CD4-positive, alpha-beta T cell (primary cell): ENCODE results near the gene SORL1-AS1.

Experiments
- ATAC-seq: fragments of 200-7000 bp; cut with Tn5 transposase; one replicate; pipeline ENCODE4 v1.10.0; 2022; ENCODE audit warnings: mild to moderate bottlenecking; ENCODE audit not compliant: poor library complexity
- CTCF ChIA-PET: fragments of 350-600 bp; sonication (Branson Sonifier 250); formaldehyde crosslinking; loops from one replicate; lab custom pipeline; 2021; ENCODE audit warnings: antibody characterized with exemption, inconsistent platforms; lab: Charles Lee
- POLR2A ChIA-PET: fragments of 350-600 bp; sonication (Branson Sonifier 250); formaldehyde crosslinking; loops from one replicate; lab custom pipeline; 2021; ENCODE audit warnings: antibody characterized with exemption, inconsistent platforms; lab: Charles Lee
- DNase-seq, 14 experiments: peaks; one replicate each; pipeline ENCODE4 v3.0.0-alpha.2; 2013 to 2020; ENCODE audit warnings: mixed read lengths in 2 of 14
- H3K27ac ChIP-seq, 2 donors: one replicate each; pipeline versions ENCODE4 v1.5.1 to v1.7.0; 2013; ENCODE audit warnings: low read length in 2 of 2, low read depth in 1 of 2, mild to moderate bottlenecking in 1 of 2
- H3K27me3 ChIP-seq, 2 experiments: 1 replicate in 1 of 2; 2 replicates in 1 of 2; pipeline versions ENCODE4 v1.6.1 to v1.7.0; 2013; ENCODE audit warnings: low read length in 2 of 2, control low read depth in 1 of 2, mild to moderate bottlenecking in 1 of 2, moderate library complexity in 1 of 2; ENCODE audit not compliant: insufficient read depth in 2 of 2, control insufficient read depth in 1 of 2
- H3K36me3 ChIP-seq: one replicate; pipeline ENCODE4 v1.6.1; 2013; ENCODE audit warnings: low read length, control low read depth; ENCODE audit not compliant: insufficient read depth
- H3K4me1 ChIP-seq: one replicate; pipeline ENCODE4 v1.6.1; 2013; ENCODE audit warnings: low read length, control low read depth; ENCODE audit not compliant: insufficient read depth
- H3K4me3 ChIP-seq: one replicate; pipeline ENCODE4 v1.5.1; 2013; ENCODE audit warnings: mild to moderate bottlenecking, low read length, moderate library complexity
- H3K9me3 ChIP-seq, 2 experiments: 1 replicate in 1 of 2; 2 replicates in 1 of 2; pipeline versions ENCODE4 v1.6.1 to v1.7.0; 2013; ENCODE audit warnings: low read length in 2 of 2, mild to moderate bottlenecking in 2 of 2, control low read depth in 1 of 2, moderate library complexity in 1 of 2; ENCODE audit not compliant: control insufficient read depth in 1 of 2, insufficient read depth in 1 of 2
- H3K27ac Mint-ChIP-seq: one replicate; pipeline ENCODE4 v1.8.0; 2020; ENCODE audit warnings: mixed read lengths
- H3K27me3 Mint-ChIP-seq: one replicate; pipeline ENCODE4 v1.8.0; 2021; ENCODE audit warnings: mixed read lengths
- H3K36me3 Mint-ChIP-seq: one replicate; pipeline ENCODE4 v1.8.0; 2021; ENCODE audit warnings: low read depth, mixed read lengths
- H3K4me1 Mint-ChIP-seq: one replicate; pipeline ENCODE4 v1.8.0; 2021; ENCODE audit warnings: low read depth, mixed read lengths
- H3K4me3 Mint-ChIP-seq: one replicate; pipeline ENCODE4 v1.8.0; 2020; ENCODE audit warnings: mild to moderate bottlenecking, mixed read lengths
- H3K9me3 Mint-ChIP-seq: one replicate; pipeline ENCODE4 v1.8.0; 2020; ENCODE audit warnings: mixed read lengths
- intact Hi-C, 2 experiments: fragments of 100-400 bp; cut with DNase I in 1 of 2; cut with micrococcal nuclease in 1 of 2; formaldehyde crosslinking; loops; one replicate each; pipeline versions ENCODE4 v1.15.1 to v1.9.0; 2023 to 2025; cut with DNase I, micrococcal nuclease
- TF ChIP-seq, protein P1 (sequence below): fragments of 200-600 bp; IDR thresholded peaks from one replicate; pipeline ENCODE4 v1.8.0; 2022; ENCODE audit warnings: antibody characterized with exemption, mild to moderate bottlenecking

Gene SORL1-AS1

DNA sequence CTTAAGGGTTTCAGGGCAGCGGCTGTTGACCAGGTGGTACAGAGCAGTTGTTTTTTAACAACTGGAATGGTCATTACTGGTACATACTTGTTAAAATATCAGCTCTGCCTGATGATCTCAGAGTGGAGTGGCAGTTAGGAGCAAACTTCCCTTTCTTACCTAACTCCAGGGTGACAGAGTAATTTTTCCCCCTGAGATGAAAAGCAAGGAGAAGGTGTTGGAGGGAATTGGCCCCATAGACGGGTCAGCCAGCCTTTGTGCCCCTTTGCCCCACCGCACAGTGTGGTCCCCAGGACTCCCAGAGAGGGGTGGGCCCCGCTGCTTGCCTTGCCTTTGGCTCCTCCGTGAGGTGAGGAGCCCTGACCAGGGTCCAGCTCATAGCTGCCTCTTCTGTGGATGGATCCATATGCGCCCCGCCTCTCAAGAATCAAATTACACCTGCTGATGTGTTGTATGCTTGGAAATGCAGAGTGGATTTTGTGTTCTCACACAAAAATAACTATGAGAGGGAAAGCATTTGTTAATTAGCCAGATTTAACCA lies 27.0 kb upstream of the SORL1-AS1 start:
- Histone ChIP-seq H3K4me3 (no peak overlapping the region), H3K36me3 (peaks cover 60% of the 10 kb centered on the region), H3K27ac (no peak overlapping the region), H3K9me3 (no peaks in the 10 kb centered on the region), H3K27me3 (no peaks in the 10 kb centered on the region), H3K4me1 (peaks cover 77% of the 10 kb centered on the region)
- peak overlapping the region; percentile 43 for H3K27ac Mint-ChIP-seq
- no peaks in the 10 kb centered on the region for H3K9me3 Mint-ChIP-seq
- no peaks in the 10 kb centered on the region for H3K27me3 Mint-ChIP-seq
- peaks cover 78% of the 10 kb centered on the region for H3K4me1 Mint-ChIP-seq
- intact Hi-C loops: no loop called here
- ChIA-PET POLR2A (interaction anchor here (0.7 to 2.2 kb wide), 3 partner anchors 12 to 30 kb away, joined by 3 to 20 read pairs (median 11); partner anchors contain the start of gene SORL1-AS1), CTCF (no interaction called here)
- ATAC-seq (no peak), DNase-seq (no peak)
- TF ChIP-seq, protein P1, sequence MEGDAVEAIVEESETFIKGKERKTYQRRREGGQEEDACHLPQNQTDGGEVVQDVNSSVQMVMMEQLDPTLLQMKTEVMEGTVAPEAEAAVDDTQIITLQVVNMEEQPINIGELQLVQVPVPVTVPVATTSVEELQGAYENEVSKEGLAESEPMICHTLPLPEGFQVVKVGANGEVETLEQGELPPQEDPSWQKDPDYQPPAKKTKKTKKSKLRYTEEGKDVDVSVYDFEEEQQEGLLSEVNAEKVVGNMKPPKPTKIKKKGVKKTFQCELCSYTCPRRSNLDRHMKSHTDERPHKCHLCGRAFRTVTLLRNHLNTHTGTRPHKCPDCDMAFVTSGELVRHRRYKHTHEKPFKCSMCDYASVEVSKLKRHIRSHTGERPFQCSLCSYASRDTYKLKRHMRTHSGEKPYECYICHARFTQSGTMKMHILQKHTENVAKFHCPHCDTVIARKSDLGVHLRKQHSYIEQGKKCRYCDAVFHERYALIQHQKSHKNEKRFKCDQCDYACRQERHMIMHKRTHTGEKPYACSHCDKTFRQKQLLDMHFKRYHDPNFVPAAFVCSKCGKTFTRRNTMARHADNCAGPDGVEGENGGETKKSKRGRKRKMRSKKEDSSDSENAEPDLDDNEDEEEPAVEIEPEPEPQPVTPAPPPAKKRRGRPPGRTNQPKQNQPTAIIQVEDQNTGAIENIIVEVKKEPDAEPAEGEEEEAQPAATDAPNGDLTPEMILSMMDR: no peak
- no peak overlapping the region for H3K4me3 Mint-ChIP-seq
- peaks cover 78% of the 10 kb centered on the region for H3K36me3 Mint-ChIP-seq

DNA sequence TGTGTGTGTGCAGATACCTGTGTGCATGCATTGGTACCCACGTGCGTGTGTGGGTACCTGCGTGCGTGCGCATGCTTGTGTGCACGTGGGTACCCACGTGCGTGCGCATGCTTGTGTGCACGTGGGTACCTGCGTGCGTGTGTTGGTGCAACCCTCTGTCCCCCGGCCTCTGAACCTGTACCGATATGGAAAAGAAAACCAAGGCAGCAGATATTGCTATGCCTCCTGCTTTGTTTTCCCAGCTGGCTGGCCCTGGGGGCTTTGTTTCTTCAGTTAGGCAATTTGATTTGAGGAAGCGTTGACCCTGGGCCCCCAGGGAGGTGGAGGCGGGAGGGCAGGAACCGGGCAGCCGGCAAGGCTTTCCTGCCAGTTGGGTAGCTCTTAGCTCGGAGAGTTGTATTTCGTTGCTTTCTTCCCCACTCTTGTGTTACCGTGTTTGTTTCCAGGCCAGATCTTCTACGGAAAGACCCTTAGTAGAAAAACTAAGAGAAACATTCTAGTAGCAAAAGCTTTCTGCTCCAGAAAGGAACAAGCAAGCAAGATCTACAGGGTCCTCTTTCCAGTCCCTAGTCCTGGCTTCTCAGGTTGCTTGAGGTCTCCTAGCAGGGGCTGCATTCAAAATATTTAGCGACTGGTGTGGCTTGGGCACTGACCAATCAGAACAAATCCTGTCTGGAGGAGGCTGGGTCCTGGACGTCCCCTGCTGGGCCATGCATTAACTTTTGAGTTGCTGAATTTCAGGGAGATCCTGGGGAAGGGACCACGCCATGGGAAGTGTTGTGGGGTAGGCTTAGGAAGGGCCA lies 26.3 kb upstream of the SORL1-AS1 start:
- H3K27ac ChIP-seq: no peak overlapping the region
- Mint-ChIP-seq H3K9me3 (no peaks in the 10 kb centered on the region), H3K27ac (peak overlapping the region; percentile 43), H3K4me3 (no peak overlapping the region), H3K27me3 (no peaks in the 10 kb centered on the region), H3K4me1 (peaks cover 79% of the 10 kb centered on the region), H3K36me3 (peaks cover 77% of the 10 kb centered on the region)
- DNase-seq (no peak), ATAC-seq (no peak)
- peaks cover 77% of the 10 kb centered on the region for H3K4me1 ChIP-seq
- intact Hi-C loops: no loop called here
- CTCF ChIA-PET: no interaction called here
- H3K9me3 ChIP-seq: no peaks in the 10 kb centered on the region
- POLR2A ChIA-PET: no interaction called here
- no peaks in the 10 kb centered on the region for H3K27me3 ChIP-seq
- TF ChIP-seq, protein P1: no peak
- H3K36me3 ChIP-seq: peaks cover 60% of the 10 kb centered on the region
- H3K4me3 ChIP-seq: no peak overlapping the region

DNA sequence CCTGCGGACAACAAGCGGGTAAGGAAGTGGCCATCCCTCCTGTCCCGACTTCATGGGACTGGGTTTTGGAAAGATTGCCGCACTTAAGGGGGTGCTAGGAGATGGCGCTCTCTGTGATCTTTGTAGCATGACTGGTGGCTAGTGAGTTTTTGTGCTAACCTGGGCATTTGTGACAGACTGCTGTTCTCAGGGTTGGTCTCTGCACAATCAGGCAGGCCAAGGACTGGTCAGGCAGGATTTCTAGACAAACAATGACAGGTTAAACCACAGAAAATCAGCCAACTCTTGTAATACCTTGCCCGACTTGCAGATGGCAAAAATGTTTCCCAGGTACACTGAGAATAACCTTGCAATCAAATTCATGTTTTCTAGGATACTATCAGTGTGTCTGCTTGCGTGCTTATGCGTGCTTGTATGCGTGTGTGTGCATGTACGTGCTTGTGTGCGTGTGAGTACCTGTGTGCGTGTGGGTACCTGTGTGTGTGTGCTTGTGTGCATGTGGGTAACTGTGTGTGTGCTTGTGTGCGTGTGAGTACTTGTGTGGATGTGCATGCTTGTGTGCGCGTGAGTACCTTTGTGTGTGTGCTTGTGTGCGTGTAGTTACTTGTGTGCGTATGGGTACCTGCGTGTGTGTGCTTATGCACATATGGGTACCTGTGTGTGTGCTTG lies 25.6 kb upstream of the SORL1-AS1 start:
- Mint-ChIP-seq H3K4me3 (no peak overlapping the region), H3K9me3 (no peaks in the 10 kb centered on the region), H3K4me1 (peaks cover 73% of the 10 kb centered on the region), H3K27me3 (no peaks in the 10 kb centered on the region), H3K27ac (no peak overlapping the region), H3K36me3 (peaks cover 77% of the 10 kb centered on the region)
- H3K27ac ChIP-seq: no peak overlapping the region
- no peaks in the 10 kb centered on the region for H3K9me3 ChIP-seq
- no peak overlapping the region for H3K4me3 ChIP-seq
- peaks cover 77% of the 10 kb centered on the region for H3K4me1 ChIP-seq
- peaks cover 66% of the 10 kb centered on the region for H3K36me3 ChIP-seq
- intact Hi-C loops: no loop called here
- ATAC-seq: no peak
- H3K27me3 ChIP-seq: no peaks in the 10 kb centered on the region
- no peak for DNase-seq
- CTCF ChIA-PET: no interaction called here
- TF ChIP-seq, protein P1: no peak
- POLR2A ChIA-PET: no interaction called here
